Neural cell (in vitro differentiated cells): ENCODE measurements around the gene SLC22A31. TPM values are rescaled to one million over a fixed set of nuclear protein-coding genes. Genes with fewer than 3 reads are reported as not detected.

Experiments
- H2AFZ ChIP-seq: fragments of 200-600, 300-800 bp; sonication (generic), shearing (Covaris generic); 2 replicates; pipeline ENCODE4 v1.6.0; 2014; ENCODE audit warnings: low read depth, mild to moderate bottlenecking, antibody characterized with exemption, low read length, moderate library complexity
- H3F3A ChIP-seq: fragments of 200-600 bp; shearing (Covaris generic); 2 replicates; pipeline ENCODE4 v1.6.1; 2016; ENCODE audit warnings: mild to moderate bottlenecking, moderate library complexity, mixed read lengths, antibody characterized with exemption, low read length; ENCODE audit not compliant: insufficient read depth, poor library complexity, severe bottlenecking
- H3K27ac ChIP-seq: fragments of 200-600, 300-800 bp; sonication (generic), shearing (Covaris generic); 2 replicates; pipeline ENCODE4 v1.5.1; 2014; ENCODE audit warnings: mild to moderate bottlenecking, low read length, moderate library complexity
- H3K27me3 ChIP-seq: fragments of 300-800, 200-600 bp; sonication (generic), shearing (Covaris generic); 2 replicates; pipeline ENCODE4 v1.6.0; 2014; ENCODE audit warnings: mild to moderate bottlenecking, low read depth, low read length, moderate library complexity; ENCODE audit not compliant: insufficient read depth
- H3K36me3 ChIP-seq: fragments of 300-800, 200-600 bp; sonication (generic), shearing (Covaris generic); 2 replicates; pipeline ENCODE4 v1.5.1; 2014; ENCODE audit warnings: mild to moderate bottlenecking, antibody characterized with exemption, low read length, moderate library complexity; ENCODE audit not compliant: insufficient read depth
- H3K4me2 ChIP-seq: fragments of 300-800, 200-600 bp; sonication (generic), shearing (Covaris generic); 2 replicates; pipeline ENCODE4 v1.6.0; 2014; ENCODE audit warnings: mild to moderate bottlenecking, low read length
- H3K4me3 ChIP-seq: fragments of 300-800, 200-600 bp; sonication (generic), shearing (Covaris generic); 2 replicates; pipeline ENCODE4 v1.5.1; 2014; ENCODE audit warnings: mild to moderate bottlenecking, low read length, moderate library complexity
- H3K79me2 ChIP-seq: fragments of 200-600 bp; shearing (Covaris generic); replicated peaks from 2 replicates; pipeline ENCODE4 v1.6.0; 2014; ENCODE audit warnings: mild to moderate bottlenecking, low read length, moderate library complexity; ENCODE audit not compliant: insufficient read depth
- H3K9ac ChIP-seq: fragments of 300-800, 200-600 bp; sonication (generic), shearing (Covaris generic); 2 replicates; pipeline ENCODE4 v1.6.1; 2016; ENCODE audit warnings: mild to moderate bottlenecking, low read length, mixed read lengths
- H3K9me2 ChIP-seq: fragments of 200-600 bp; shearing (Covaris generic); 2 replicates; pipeline ENCODE4 v1.6.1; 2016; ENCODE audit warnings: mild to moderate bottlenecking, low read length, mixed read lengths; ENCODE audit not compliant: insufficient read depth
- H3K9me3 ChIP-seq: fragments of 200-600, 300-800 bp; sonication (generic), shearing (Covaris generic); 2 replicates; pipeline ENCODE4 v1.6.1; 2016; ENCODE audit warnings: mild to moderate bottlenecking, mixed run types, low read length, moderate library complexity, mixed read lengths
- H4K20me1 ChIP-seq: fragments of 200-600 bp; shearing (Covaris generic); 2 replicates; pipeline ENCODE4 v1.6.1; 2016; ENCODE audit warnings: mild to moderate bottlenecking, mixed run types; ENCODE audit not compliant: insufficient read depth
- CTCF ChIP-seq: fragments of 450-650 bp; IDR thresholded peaks from 2 replicates; pipeline ENCODE4 v1.5.1; 2014; ENCODE audit warnings: antibody characterized with exemption, mild to moderate bottlenecking, moderate library complexity; ENCODE audit not compliant: poor library complexity, severe bottlenecking
- EP300 ChIP-seq: fragments of 450-650 bp; conservative IDR thresholded peaks from 2 replicates; pipeline ENCODE4 v1.6.1; 2014; ENCODE audit warnings: antibody characterized with exemption, mild to moderate bottlenecking, moderate library complexity; ENCODE audit not compliant: poor library complexity, severe bottlenecking
- EZH2 ChIP-seq: fragments of 200-600, 300-800 bp; shearing (Covaris generic), sonication (generic); IDR thresholded peaks from 2 replicates; pipeline ENCODE4 v1.6.1; 2014; ENCODE audit warnings: antibody characterized with exemption, low read length, borderline replicate concordance, mild to moderate bottlenecking; ENCODE audit not compliant: insufficient read depth, poor library complexity, severe bottlenecking
- MXI1 ChIP-seq: fragments of 450-650 bp; conservative IDR thresholded peaks from 2 replicates; pipeline ENCODE4 v1.6.1; 2014; ENCODE audit warnings: antibody characterized with exemption, mild to moderate bottlenecking; ENCODE audit not compliant: poor library complexity, severe bottlenecking
- POLR2AphosphoS5 ChIP-seq: IDR thresholded peaks from 2 replicates; pipeline ENCODE4 v1.6.1; 2012
- RAD21 ChIP-seq: fragments of 450-650 bp; conservative IDR thresholded peaks from 2 replicates; pipeline ENCODE4 v1.6.1; 2014; ENCODE audit warnings: antibody characterized with exemption, mild to moderate bottlenecking, moderate library complexity
- REST ChIP-seq: IDR thresholded peaks from 2 replicates; pipeline ENCODE4 v1.6.1; 2012; ENCODE audit warnings: borderline replicate concordance
- SMC3 ChIP-seq: fragments of 450-650 bp; conservative IDR thresholded peaks from 2 replicates; pipeline ENCODE4 v1.6.1; 2014; ENCODE audit warnings: antibody characterized with exemption, mild to moderate bottlenecking, moderate library complexity; ENCODE audit not compliant: poor library complexity
- TAF1 ChIP-seq: IDR thresholded peaks from 2 replicates; pipeline ENCODE4 v1.6.1; 2012; ENCODE audit warnings: low read depth
- polyA plus RNA-seq: library from polyadenylated mRNA; depleted of rRNA; stranded (reverse); fragments of >200 nt; gene quantifications from 2 replicates; pipeline ENCODE4 v1.2.3, GENCODE V29; 2014

Gene SLC22A31
- polyA plus RNA-seq, 1 donor from 2014 or later = not detected

GRCh38 chr16:89147085-89147817 lies 53.1 kb downstream of the SLC22A31 start:
- H2AFZ ChIP-seq = no peak overlapping the region
- H3K27me3 ChIP-seq = no peaks in the 10 kb centered on the region
- TF ChIP-seq REST (no peak), SMC3 (no peak), TAF1 (no peak), EZH2 (no peak), MXI1 (no peak), POLR2AphosphoS5 (no peak), EP300 (no peak)
- no peak overlapping the region for H3K4me2 ChIP-seq
- no peaks in the 10 kb centered on the region for H3K9me3 ChIP-seq
- no peaks in the 10 kb centered on the region for H4K20me1 ChIP-seq
- H3K4me3 ChIP-seq = no peak overlapping the region
- no peak overlapping the region for H3K9ac ChIP-seq
- H3F3A ChIP-seq = no peaks in the 10 kb centered on the region
- H3K36me3 ChIP-seq = no peaks in the 10 kb centered on the region
- no peaks in the 10 kb centered on the region for H3K79me2 ChIP-seq
- H3K27ac ChIP-seq = no peak overlapping the region
- H3K9me2 ChIP-seq = no peaks in the 10 kb centered on the region

GRCh38 chr16:89146211-89147005 lies 53.9 kb downstream of the SLC22A31 start:
- Histone ChIP-seq H3K4me2 (no peak overlapping the region), H3K36me3 (no peaks in the 10 kb centered on the region), H3K79me2 (no peaks in the 10 kb centered on the region), H4K20me1 (no peaks in the 10 kb centered on the region), H3K9me2 (no peaks in the 10 kb centered on the region), H3F3A (no peaks in the 10 kb centered on the region), H3K4me3 (no peak overlapping the region), H3K27ac (no peak overlapping the region), H3K9me3 (no peaks in the 10 kb centered on the region), H3K27me3 (no peaks in the 10 kb centered on the region), H3K9ac (no peak overlapping the region), H2AFZ (no peak overlapping the region)
- TF ChIP-seq REST = no peak
- TF ChIP-seq CTCF = no peak
- no peak for TF ChIP-seq POLR2AphosphoS5
- TF ChIP-seq SMC3 = no peak
- no peak for TF ChIP-seq EZH2
- TF ChIP-seq MXI1 = no peak
- TF ChIP-seq RAD21 = no peak
- no peak for TF ChIP-seq TAF1
- TF ChIP-seq EP300 = no peak
